Stimulated activated CD4-positive, alpha-beta T cell treated with anti-CD3 and anti-CD28 coated beads, Interleukin-15, amount 100 ng/mL, for 1 hour (primary cell): ENCODE data around the gene SHISA6.

Source experiments
- DNase-seq, 2 donors: peaks; one replicate each; pipeline ENCODE4 v3.0.0-alpha.2; 2020; ENCODE audit warnings: low read depth in 1 of 2, low spot score in 1 of 2

SHISA6 gene

GRCh38 chr17:11441004-11441403 is 200.0 kb downstream of the SHISA6 start:
- no peak for DNase-seq

- DNase-seq = no peak
Observed at GRCh38 chr17:11446316-11446715, 205.3 kb downstream of the SHISA6 start.

GRCh38 chr17:11454096-11454495 is 213.1 kb downstream of the SHISA6 start:
- DNase-seq = no peak

- no peak for DNase-seq
Observed at GRCh38 chr17:11458279-11458678, 217.3 kb downstream of the SHISA6 start.

GRCh38 chr17:11459861-11460331 is 218.9 kb downstream of the SHISA6 start:
- no peak for DNase-seq

GRCh38 chr17:11461993-11462548 is 221.1 kb downstream of the SHISA6 start:
- no peak for DNase-seq

- no peak for DNase-seq
Observed at GRCh38 chr17:11467639-11468038, 226.6 kb downstream of the SHISA6 start.

- DNase-seq = no peak
Observed at GRCh38 chr17:11485336-11486100, 244.5 kb downstream of the SHISA6 start.

GRCh38 chr17:11486101-11486867 is 245.3 kb downstream of the SHISA6 start:
- no peak for DNase-seq

- no peak for DNase-seq
Observed at GRCh38 chr17:11486868-11487310, 245.9 kb downstream of the SHISA6 start.

- no peak for DNase-seq
Observed at GRCh38 chr17:11487469-11487868, 246.5 kb downstream of the SHISA6 start.

- DNase-seq = no peak
Observed at GRCh38 chr17:11488407-11488806, 247.4 kb downstream of the SHISA6 start.

- no peak for DNase-seq
Observed at GRCh38 chr17:11490171-11490755, 249.2 kb downstream of the SHISA6 start.

GRCh38 chr17:11492511-11492910 is 251.5 kb downstream of the SHISA6 start:
- DNase-seq = no peak

GRCh38 chr17:11493936-11494335 is 252.9 kb downstream of the SHISA6 start:
- DNase-seq = no peak

GRCh38 chr17:11495613-11496012 is 254.6 kb downstream of the SHISA6 start:
- no peak for DNase-seq

GRCh38 chr17:11499881-11500280 is 258.9 kb downstream of the SHISA6 start:
- DNase-seq = no peak

- no peak for DNase-seq
Observed at GRCh38 chr17:11503308-11504035, 262.5 kb downstream of the SHISA6 start.

GRCh38 chr17:11506635-11507034 is 265.6 kb downstream of the SHISA6 start:
- no peak for DNase-seq

GRCh38 chr17:11511696-11512095 is 270.7 kb downstream of the SHISA6 start:
- no peak for DNase-seq

- no peak for DNase-seq
Observed at GRCh38 chr17:11514565-11514964, 273.6 kb downstream of the SHISA6 start.
